Right atrium auricular region (tissue), 2 donors: ENCODE measurements around the gene LRP8. TPM values are rescaled to one million over a fixed set of nuclear protein-coding genes. Genes with fewer than 3 reads are reported as not detected.

Experiments used
- DNase-seq: peaks from one replicate; pipeline ENCODE4 v3.0.0-alpha.2; 2019; ENCODE audit warnings: low spot score
- H3K27ac ChIP-seq, 2 donors: fragments of 200-600 bp; sonication (generic); 1 replicate in 1 of 2; 2 replicates in 1 of 2; pipeline ENCODE4 v1.5.1; 2016 to 2019
- H3K27me3 ChIP-seq, 2 donors: fragments of 200-600 bp; sonication (generic); one replicate each; pipeline versions ENCODE4 v1.5.1 to v1.6.0; 2017 to 2019
- H3K36me3 ChIP-seq: fragments of 200-600 bp; sonication (generic); one replicate; pipeline ENCODE4 v1.5.1; 2016
- H3K4me1 ChIP-seq, 2 donors: fragments of 200-600 bp; sonication (generic); one replicate each; pipeline versions ENCODE4 v1.5.1 to v1.6.0; 2017 to 2019
- H3K4me3 ChIP-seq, 2 donors: fragments of 200-600 bp; sonication (generic); 1 replicate in 1 of 2; 2 replicates in 1 of 2; pipeline ENCODE4 v1.5.1; 2017 to 2019; ENCODE audit warnings: mild to moderate bottlenecking in 1 of 2, moderate library complexity in 1 of 2
- H3K9me3 ChIP-seq, 2 donors: fragments of 200-600 bp; sonication (generic); one replicate each; pipeline ENCODE4 v1.5.1; 2019
- CTCF ChIP-seq, 2 donors: fragments of 200-600 bp; sonication (generic); IDR thresholded peaks; one replicate each; pipeline ENCODE4 v1.5.1; 2019; ENCODE audit warnings: antibody characterized with exemption in 2 of 2
- total RNA-seq, 2 donors: library from RNA; depleted of rRNA; stranded (reverse); fragments of >200 nt; gene quantifications; one replicate each; pipeline ENCODE4 v1.1.0, GENCODE V29; 2016

LRP8 gene
- total RNA-seq, 2 donors from 2014 or later = 2.2 to 3.6 TPM

GRCh38 chr1:53320646-53321045 is 7.2 kb downstream of the LRP8 start:
- H3K4me3 ChIP-seq = no peak overlapping the region
- no peak for DNase-seq
- no peaks in the 10 kb centered on the region for H3K9me3 ChIP-seq
- no peaks in the 10 kb centered on the region for H3K27me3 ChIP-seq
- no peak for TF ChIP-seq CTCF (IDR thresholded peaks at IDR 0.05)
- peaks cover 0 to 5% of the 10 kb centered on the region in 2 donors for H3K4me1 ChIP-seq
- H3K36me3 ChIP-seq = no peaks in the 10 kb centered on the region
- no peak overlapping the region for H3K27ac ChIP-seq

DNA sequence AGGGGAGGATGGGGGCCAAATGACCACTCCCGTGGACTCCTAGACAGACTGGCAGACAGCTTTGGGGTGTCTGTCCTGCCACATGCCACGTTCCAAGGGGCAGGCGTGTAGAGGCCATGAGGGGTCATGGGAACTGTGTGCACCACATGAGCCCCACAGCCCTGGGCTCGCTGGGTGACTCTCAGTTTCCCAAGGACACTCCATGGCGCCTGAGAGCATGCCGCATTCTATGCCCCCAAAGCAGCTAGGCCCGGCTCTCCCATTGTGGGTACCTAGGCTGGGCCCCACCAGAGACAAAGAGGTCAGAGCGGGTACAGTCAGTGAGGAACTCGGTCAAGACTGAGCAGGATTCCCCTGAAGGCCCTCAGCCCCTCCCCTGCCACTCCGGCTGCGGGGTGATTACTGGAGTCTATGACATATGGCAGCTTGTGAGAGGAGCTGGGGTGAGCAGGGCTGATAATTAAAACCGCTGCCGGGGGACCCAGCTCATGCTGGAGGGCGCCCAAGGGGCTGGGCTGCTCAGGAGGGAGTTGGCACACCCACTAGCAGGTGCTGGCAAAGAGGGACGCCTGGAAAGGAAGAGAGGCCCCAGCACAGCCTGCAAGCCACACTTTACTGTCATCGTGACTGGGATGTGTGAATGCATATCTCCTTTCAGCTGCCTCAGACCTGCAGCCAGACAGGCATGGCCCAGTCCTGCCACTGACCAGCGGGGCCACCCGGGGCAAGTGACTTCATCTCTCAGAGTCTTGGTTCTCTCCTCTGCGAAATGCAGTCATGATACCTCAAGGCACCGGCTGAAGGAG is 8.4 kb downstream of the LRP8 start:
- Histone ChIP-seq H3K4me3 (no peak overlapping the region), H3K4me1 (no peaks in the 10 kb centered on the region), H3K9me3 (no peaks in the 10 kb centered on the region), H3K27ac (no peak overlapping the region), H3K36me3 (no peaks in the 10 kb centered on the region), H3K27me3 (no peaks in the 10 kb centered on the region)
- no peak for DNase-seq
- no peak for TF ChIP-seq CTCF (IDR thresholded peaks at IDR 0.05)

DNA sequence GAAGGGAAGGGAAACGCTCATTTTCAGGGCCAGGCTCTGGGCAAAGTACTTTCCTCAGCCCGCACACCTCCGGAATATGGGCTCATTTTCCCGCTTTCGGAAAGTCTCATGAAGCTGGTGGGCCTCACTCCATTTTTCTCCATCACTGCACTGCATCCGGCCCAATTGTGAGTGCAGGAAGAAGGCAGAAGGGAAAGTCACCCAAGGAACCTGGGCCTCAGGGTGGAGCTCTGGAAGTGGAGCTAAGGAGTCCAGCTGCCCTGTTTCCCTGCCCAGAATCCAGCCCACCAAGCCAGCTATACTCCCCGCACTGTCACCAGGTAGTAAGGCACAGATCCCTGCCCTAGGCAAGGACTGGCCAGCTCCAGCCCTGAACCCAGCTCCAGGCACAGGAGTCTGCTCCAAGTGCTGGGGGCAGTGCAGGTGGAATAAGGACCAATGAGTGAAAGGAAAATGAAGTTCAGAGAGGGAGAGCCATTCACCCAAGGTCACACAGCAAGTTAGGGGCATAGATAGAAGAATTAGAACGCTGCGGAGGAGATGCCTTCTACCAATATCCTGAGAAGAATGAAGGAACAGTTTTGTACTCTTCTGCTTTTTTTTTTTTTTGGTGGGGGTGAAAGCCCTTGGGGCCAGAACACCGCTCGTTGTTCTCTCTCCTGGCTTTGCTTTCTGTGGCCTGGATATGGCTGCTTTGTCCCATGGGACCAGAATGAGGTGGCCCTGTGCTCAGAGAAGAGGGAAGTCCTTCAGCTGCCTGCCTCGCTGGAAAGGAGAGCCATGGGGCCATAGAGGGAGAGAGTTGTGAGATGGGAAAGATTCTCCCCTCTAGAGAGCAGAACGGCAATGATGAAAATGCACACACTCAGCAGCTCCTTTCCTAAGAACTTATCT is 10.0 kb downstream of the LRP8 start:
- no peak for TF ChIP-seq CTCF (IDR thresholded peaks at IDR 0.05)
- H3K4me1 ChIP-seq = no peaks in the 10 kb centered on the region
- no peaks in the 10 kb centered on the region for H3K9me3 ChIP-seq
- H3K36me3 ChIP-seq = no peaks in the 10 kb centered on the region
- DNase-seq = no peak
- H3K27ac ChIP-seq = no peak overlapping the region
- no peaks in the 10 kb centered on the region for H3K27me3 ChIP-seq
- H3K4me3 ChIP-seq = no peak overlapping the region

GRCh38 chr1:53316766-53317581 is 10.9 kb downstream of the LRP8 start:
- no peak overlapping the region for H3K27ac ChIP-seq
- no peaks in the 10 kb centered on the region for H3K4me1 ChIP-seq
- TF ChIP-seq CTCF (IDR thresholded peaks at IDR 0.05) = no peak
- H3K4me3 ChIP-seq = no peak overlapping the region
- H3K27me3 ChIP-seq = no peaks in the 10 kb centered on the region
- no peaks in the 10 kb centered on the region for H3K9me3 ChIP-seq
- no peak for DNase-seq
- H3K36me3 ChIP-seq = no peaks in the 10 kb centered on the region

- TF ChIP-seq CTCF (IDR thresholded peaks at IDR 0.05) = no peak
- no peak overlapping the region for H3K27ac ChIP-seq
Observed at GRCh38 chr1:53316424-53316765, 11.5 kb downstream of the LRP8 start.

More at GRCh38 chr1:53316424-53316765, 11.5 kb downstream of the LRP8 start:
- H3K36me3 ChIP-seq = no peaks in the 10 kb centered on the region
- no peaks in the 10 kb centered on the region for H3K4me1 ChIP-seq
- no peak for DNase-seq
- no peaks in the 10 kb centered on the region for H3K9me3 ChIP-seq
- H3K4me3 ChIP-seq = no peak overlapping the region
- no peaks in the 10 kb centered on the region for H3K27me3 ChIP-seq
